GF-D8 (cell line): Measurements from ENCODE around the gene SPTLC3.
A peak's percentile ranks its signal among the peaks of the same experiment; 100 is the strongest.

Source experiments
- DNase-seq: peaks from one replicate; lab custom pipeline; 2025; lab: John Stamatoyannopoulos, UW

SPTLC3 gene

DNA sequence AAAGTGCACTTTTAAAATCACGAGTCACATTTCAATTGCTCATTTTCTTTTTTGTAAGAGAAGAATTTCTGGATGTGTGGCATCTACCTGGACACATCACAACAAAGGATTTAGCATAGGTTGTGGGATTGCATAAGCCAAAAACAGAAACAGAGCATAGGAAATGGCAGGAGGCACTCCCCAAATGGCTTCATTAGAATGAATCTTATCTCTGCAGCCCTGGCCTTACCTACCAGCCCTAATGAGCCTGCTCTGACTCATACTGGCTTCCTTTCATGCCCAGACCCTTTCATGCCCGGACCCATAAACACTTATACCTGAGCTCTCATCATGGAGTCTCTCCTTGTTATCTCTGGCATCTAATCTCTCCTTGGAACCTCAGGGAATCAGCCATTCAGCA, 23.9 kb upstream of the SPTLC3 start:
- DNase-seq, result no peak

DNA sequence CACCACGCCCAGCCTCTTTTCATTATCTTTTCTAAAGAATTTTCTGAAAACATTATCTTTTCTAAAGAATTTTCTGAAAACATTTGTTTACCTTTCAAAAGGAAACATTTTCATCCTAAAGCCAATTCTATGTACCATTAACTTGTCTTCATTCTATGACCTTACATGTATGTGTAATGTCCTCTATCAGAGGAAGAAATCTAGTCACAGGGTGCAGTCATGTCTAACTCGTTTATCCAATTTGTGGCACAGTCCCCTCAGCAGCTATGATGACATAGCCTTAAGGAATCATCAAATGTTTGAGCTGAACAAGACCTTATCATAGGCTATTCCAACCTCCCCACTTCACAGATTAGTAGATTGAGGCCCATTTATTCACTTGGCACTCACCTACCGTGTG, 21.5 kb upstream of the SPTLC3 start:
- DNase-seq, result no peak

- no peak for DNase-seq
Observed at GRCh38 chr20:12989586-12990115, 19.1 kb upstream of the SPTLC3 start.

DNA sequence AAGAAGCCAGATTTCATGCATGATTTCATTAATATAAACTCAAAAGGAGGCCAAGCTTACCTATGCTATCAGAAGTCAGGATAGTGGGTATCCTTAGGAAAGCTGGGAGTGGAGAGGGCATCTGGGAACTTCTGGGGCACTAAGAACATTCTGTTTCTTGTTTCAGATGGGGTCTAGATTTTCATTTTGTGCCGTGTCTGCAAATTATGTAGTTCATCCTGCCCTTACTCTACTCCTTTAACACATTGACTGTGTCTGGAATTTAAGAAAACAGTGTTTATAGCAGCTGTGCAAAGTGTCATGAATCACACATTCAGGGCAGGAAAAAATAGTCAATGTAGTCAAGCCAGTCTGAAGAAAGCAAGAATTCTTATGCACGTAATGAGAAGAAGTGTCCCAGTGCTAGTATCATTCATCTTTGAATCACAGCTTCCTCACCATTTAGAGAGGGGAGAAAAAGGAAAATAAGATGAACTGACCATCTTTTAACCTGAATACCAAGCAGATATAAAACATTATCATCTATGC, 11.6 kb upstream of the SPTLC3 start:
- no peak for DNase-seq

GRCh38 chr20:12998046-12998445, 10.7 kb upstream of the SPTLC3 start:
- no peak for DNase-seq

DNA sequence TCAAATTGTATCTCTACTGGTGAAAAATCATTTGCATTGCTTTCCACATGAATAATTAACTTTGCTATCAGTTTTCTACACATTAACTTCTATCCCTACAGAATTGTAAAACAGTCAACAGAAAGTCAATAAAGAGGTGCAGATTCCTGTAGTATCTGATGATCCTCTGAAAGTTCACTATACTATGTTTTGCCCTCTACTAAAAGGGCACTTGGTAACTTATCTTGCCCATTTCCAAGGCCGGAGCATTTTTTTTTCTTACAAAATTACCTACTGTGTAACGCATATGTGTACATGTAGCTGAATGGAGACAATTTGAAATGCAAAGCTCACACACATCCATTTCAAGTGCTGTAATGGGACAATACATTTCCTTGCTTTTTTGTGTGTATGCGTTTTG, 9.6 kb upstream of the SPTLC3 start:
- no peak for DNase-seq

DNA sequence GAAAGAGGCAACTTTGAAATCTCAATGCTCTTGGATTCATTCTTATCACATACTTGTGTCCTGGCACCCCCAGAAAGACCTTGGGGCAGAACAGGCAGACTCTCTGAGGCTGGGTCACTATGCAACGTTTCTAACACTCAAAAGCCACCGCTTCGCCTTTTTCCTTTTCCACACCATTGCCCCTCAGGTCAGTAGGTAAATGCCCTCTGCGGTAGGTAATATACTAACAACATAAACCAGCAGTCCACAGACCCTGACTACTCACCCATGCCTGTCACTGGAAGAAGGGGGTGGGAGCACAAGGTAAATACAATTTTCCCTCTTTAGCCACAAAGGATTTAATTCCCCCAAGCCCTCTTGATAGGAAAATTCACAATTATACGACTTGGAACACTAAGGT, 6.5 kb upstream of the SPTLC3 start:
- DNase-seq, result no peak

DNA sequence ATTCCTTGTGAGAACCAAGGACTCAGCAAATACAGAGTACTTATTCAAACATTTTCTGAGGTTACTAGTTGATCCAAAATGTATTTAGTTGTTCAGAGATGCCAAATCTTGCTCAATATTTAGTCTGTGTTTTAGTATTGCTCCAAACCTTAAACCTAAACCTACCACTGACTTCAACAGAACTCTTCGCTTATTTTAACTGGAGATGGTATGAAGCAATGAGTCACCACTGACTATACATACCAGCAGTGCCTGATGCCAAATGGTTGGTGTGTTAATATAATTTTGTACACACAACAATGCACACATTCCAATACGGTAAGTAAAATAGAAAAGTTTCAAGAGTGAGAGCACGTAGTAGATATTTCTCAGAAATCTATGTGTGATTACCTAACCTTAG, 1.9 kb upstream of the SPTLC3 start:
- DNase-seq, result no peak

GRCh38 chr20:13007596-13007995, 1.2 kb upstream of the SPTLC3 start:
- DNase-seq, result no peak

DNA sequence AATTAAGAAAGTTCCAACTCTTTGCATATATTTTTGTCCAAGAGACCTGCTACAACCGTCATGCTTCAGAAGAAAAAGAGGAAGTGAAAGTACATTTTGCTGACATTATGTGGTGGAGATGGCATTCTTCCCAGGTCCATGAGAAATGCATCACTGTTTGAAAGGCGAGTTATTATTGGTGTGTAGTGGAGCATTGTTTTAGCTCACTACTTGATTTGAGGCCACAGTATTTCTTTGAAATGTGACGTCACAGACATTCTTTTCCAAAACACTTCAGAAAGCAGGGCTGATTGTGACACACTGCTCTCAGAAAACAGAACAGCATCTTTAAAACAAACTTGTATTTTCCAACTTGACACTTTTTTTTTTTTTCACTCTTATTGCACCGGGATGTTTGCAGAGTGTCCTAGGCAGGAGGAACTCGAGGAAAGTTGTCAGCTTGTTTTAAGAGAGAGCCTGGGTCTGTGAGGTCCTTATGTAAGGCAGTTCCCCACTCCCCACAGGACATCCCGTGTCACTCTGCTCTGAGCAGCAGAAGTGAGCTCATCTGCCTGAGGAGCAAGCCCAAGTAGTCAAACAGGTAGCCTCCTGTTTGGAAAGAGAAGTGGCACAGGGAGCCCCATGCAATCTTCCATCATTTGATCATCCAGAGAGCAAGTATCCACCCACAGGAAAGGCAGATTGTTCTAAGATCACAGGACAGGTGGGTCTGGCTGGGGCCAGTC, 1.1 kb downstream of the SPTLC3 start:
- DNase-seq, result peak; percentile 60

GRCh38 chr20:13012886-13013285, 4.1 kb downstream of the SPTLC3 start:
- DNase-seq, result no peak

- DNase-seq, result no peak
Observed at GRCh38 chr20:13013411-13013810, 4.6 kb downstream of the SPTLC3 start.

DNA sequence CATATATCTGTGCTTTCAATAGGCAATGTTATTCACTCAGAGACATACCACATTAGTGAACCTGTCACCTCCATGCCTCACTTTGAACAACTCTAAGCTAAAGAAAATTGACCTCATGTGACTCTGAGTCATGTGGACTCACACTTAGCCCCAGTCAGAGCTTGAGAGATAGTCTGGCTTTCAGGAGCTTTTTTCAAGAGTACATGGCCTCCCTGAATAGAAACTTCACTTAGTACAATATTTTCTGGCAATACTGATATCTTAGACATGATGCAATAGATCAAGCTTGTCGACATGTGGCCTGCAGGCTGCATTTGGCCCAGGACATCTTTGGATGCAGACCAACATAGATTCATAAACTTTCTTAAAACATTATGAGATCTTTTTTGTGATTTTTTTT, 8.5 kb downstream of the SPTLC3 start:
- DNase-seq, result no peak

- DNase-seq, result no peak
Observed at GRCh38 chr20:13017883-13018535, 9.2 kb downstream of the SPTLC3 start.

GRCh38 chr20:13021205-13021970, 12.6 kb downstream of the SPTLC3 start:
- DNase-seq, result no peak

- DNase-seq, result no peak
Observed at GRCh38 chr20:13022401-13023155, 13.8 kb downstream of the SPTLC3 start.

DNA sequence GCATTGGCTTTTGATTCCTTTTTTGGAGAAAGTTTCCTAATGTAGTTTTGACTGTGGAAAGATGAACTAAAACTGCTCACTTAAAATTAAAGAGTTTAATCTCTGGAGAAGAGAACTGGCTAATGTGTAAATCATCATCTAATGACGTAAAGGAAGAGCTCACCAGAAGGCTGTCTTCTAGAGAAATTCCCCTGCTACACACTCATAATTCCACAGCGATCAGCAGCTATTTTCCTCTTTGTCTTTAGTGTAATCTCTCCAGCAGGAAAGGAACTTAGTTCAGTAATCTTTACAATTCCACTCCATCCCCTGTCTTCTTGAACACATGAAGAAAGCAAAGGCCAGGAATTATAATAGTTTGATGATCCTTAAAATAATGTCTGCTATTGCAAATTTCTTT, 15.8 kb downstream of the SPTLC3 start:
- DNase-seq, result no peak

DNA sequence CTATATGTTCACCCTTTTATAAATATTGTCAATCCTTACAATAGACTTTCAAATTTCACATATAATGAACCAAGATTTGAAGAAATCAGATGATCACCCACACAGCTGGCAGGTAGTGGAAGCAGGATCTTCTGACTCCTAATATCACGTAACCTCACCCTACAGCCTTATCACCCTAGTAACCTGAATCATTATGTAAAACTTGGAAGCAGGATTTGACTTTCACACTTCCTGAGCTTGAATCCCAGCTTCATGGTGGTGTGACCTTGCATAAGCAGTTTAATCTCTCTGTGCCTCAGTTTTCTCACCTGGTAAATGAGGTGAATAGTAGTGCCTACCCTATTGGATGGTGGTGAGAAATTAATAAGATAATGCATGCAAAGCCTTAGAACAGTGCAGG, 16.4 kb downstream of the SPTLC3 start:
- DNase-seq, result no peak

DNA sequence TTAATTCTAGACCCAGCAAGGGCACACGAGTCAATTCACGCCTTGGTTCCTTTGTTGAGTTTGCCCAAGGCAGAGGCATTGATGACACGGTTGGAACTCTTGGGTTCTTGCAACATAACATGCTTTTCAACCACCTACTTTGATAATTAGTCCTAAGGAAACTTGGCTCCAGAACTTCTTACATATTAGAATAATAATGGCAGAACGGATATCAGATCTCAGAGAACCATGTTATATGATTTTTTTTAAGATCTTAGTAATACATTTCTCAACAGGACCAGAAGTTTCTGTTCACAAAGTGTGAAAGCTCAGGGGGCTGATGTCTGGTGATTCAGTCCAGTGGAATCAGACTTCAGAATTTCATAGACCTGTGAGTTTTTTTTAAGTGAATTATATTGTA, 19.2 kb downstream of the SPTLC3 start:
- no peak for DNase-seq

- DNase-seq, result no peak
Observed at GRCh38 chr20:13028673-13029072, 19.9 kb downstream of the SPTLC3 start.

DNA sequence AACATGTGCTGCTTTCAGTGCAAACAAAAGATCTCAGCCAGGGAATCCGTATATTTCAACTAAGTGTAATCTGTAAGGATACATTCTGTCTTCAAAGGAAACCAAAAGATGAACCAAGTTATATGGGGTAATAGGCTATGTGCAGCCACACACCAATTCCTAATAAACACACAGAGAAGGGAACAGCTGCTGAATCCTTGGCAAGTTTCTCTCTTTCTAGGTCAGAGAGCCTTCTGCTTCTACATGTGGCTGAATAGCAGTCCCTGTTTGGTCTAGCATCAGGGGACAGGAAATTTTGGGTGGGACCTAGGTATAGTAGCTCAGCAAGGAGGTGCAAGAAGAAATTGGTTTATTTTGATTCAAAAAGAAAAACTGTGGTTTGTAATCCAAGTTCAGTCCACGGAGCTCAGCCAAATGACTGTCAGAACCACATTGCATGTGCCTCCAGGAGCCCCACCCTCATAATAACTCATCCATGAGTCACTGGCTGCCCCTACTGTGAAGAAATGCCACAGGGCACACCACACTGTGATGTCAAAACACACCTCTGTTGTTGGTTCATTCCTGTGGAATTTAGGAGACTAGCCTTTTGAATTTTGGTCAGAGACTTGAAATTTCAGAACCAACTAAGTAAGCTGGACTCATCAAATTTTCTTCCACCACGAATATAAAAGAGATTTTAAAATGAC, 21.1 kb downstream of the SPTLC3 start:
- no peak for DNase-seq
